HepG2 (cell line): ENCODE measurements around the gene ALDH16A1. TPM values are rescaled to one million over a fixed set of nuclear protein-coding genes. Genes with fewer than 3 reads are reported as not detected.

Experiments
- FOSL1 ChIP-seq: sonication (generic); formaldehyde crosslinking; IDR thresholded peaks from 2 replicates; pipeline ENCODE4 v1.9.0; 2021; ENCODE audit warnings: missing genetic modification reagents, borderline replicate concordance
- KAT7 ChIP-seq: IDR thresholded peaks from 2 replicates; pipeline ENCODE4 v1.6.1; 2018; ENCODE audit warnings: borderline replicate concordance, missing compliant biosample characterization
- PAF1 ChIP-seq: IDR thresholded peaks from 2 replicates; pipeline ENCODE4 v1.6.1; 2016; ENCODE audit warnings: missing genetic modification reagents, missing compliant biosample characterization
- RAD21 ChIP-seq: fragments of 450-650 bp; formaldehyde crosslinking; IDR thresholded peaks from 2 replicates; pipeline ENCODE4 v1.5.0; 2020; ENCODE audit warnings: mild to moderate bottlenecking
- THAP11 ChIP-seq: IDR thresholded peaks from 2 replicates; pipeline ENCODE4 v1.6.1; 2016; ENCODE audit warnings: missing biosample characterization, missing genetic modification reagents
- WIZ ChIP-seq: sonication (generic); formaldehyde crosslinking; IDR thresholded peaks from 2 replicates; pipeline ENCODE4 v1.5.1; 2020; ENCODE audit warnings: mild to moderate bottlenecking, missing genetic modification reagents
- ZFP36 ChIP-seq: fragments of 150-350 bp; IDR thresholded peaks from 2 replicates; pipeline ENCODE4 v1.6.1; 2018; ENCODE audit warnings: borderline replicate concordance, low read length, low read depth; ENCODE audit not compliant: partially characterized antibody
- ZFX ChIP-seq: sonication (generic); formaldehyde crosslinking; IDR thresholded peaks from 2 replicates; pipeline ENCODE4 v1.4.0; 2020; ENCODE audit warnings: mild to moderate bottlenecking, low read depth, missing genetic modification reagents, moderate library complexity
- ZNF232 ChIP-seq: sonication (generic); formaldehyde crosslinking; IDR thresholded peaks from 2 replicates; pipeline ENCODE4 v1.4.0; 2020; ENCODE audit warnings: missing genetic modification reagents, borderline replicate concordance
- ZNF263 ChIP-seq: sonication (generic); formaldehyde crosslinking; IDR thresholded peaks from 2 replicates; pipeline ENCODE4 v1.4.0; 2020; ENCODE audit warnings: missing genetic modification reagents
- ZNF501 ChIP-seq: sonication (generic); formaldehyde crosslinking; IDR thresholded peaks from 2 replicates; pipeline ENCODE4 v1.5.1; 2020; ENCODE audit warnings: mild to moderate bottlenecking, moderate library complexity, missing genetic modification reagents
- polyA plus RNA-seq, 8 experiments: library from polyadenylated mRNA; depleted of rRNA in 3 of 8; stranded (reverse) in 7 of 8; unstranded in 1 of 8; fragments of >200 nt; fragmentation: Illumina TruSeq in 4 of 8; extraction: Trizol in 4 of 8; gene quantifications; 2 replicates each; pipeline versions ENCODE4 v1.2.1 to v1.2.3, GENCODE V29; 2011 to 2016; ENCODE audit warnings: low read depth in 4 of 8, missing spikeins in 1 of 8, mixed read lengths in 1 of 8; ENCODE audit not compliant: insufficient read depth in 1 of 8
- total RNA-seq, 5 experiments: library from RNA; depleted of rRNA; stranded (reverse); fragments of >200 nt; fragmentation: Illumina TruSeq; extraction: Trizol; gene quantifications; 2 replicates each; pipeline ENCODE4 v1.2.3, GENCODE V29; 2016; ENCODE audit warnings: low read depth in 1 of 5
- TF ChIP-seq, protein P1 (sequence below): sonication (generic); formaldehyde crosslinking; IDR thresholded peaks from 2 replicates; pipeline ENCODE4 v1.4.0; 2020; ENCODE audit warnings: mild to moderate bottlenecking, missing genetic modification reagents
- TF ChIP-seq, protein P2 (sequence below): sonication (generic); formaldehyde crosslinking; IDR thresholded peaks from 2 replicates; pipeline ENCODE4 v1.4.0; 2020; ENCODE audit warnings: missing genetic modification reagents
- TF ChIP-seq, protein P3 (sequence below): sonication (generic); formaldehyde crosslinking; IDR thresholded peaks from 2 replicates; pipeline ENCODE4 v1.5.1; 2020; ENCODE audit warnings: mild to moderate bottlenecking, missing genetic modification reagents, moderate library complexity

The ALDH16A1 gene
- total and polyA plus RNA-seq, 2 of the 13 experiments (the other 11 are each of a cell fraction or from before 2014, with no cell fraction given): 8.4 to 34.9 TPM

DNA sequence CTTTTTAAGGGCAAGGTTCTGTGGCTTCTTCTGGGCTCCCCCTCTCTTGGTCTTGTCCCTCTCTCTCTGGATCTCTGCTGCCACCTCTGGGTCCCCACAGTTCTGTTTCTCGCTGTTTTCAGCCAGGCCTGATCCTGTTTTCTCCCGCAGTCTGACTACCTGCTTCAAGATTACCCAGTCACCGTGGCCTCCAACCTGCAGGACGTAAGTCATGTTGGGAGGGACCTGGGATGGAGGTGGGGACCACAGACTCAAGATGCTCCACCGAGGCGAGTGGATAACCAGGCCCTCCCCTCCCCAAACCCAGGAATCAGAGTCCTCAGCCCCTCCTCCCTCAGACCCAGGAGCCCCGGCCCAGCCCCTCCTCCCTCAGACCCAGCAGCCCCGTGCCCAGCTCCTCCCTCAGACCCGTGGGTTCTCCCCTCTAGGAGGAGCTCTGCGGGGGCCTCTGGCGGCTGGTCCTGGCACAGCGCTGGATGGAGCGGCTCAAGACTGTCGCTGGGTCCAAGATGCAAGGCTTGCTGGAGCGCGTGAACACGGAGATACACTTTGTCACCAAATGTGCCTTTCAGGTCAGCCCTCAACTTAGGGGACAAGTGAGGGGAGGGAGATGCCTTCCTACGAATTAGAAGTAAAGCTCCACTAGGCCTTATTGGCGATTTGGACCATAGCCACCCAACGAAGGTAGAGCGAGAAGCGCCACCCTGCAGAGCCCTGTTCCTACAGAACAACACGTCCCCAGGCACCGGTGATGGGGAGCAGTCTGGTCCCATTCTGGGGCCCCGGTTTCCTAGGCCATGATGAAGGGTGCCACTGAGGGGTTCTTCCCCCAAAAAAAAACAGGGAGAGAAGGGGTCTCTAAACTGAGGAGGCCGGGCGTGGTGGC, 23.2 kb downstream of the ALDH16A1 start (continued):
- TF ChIP-seq, protein P1, sequence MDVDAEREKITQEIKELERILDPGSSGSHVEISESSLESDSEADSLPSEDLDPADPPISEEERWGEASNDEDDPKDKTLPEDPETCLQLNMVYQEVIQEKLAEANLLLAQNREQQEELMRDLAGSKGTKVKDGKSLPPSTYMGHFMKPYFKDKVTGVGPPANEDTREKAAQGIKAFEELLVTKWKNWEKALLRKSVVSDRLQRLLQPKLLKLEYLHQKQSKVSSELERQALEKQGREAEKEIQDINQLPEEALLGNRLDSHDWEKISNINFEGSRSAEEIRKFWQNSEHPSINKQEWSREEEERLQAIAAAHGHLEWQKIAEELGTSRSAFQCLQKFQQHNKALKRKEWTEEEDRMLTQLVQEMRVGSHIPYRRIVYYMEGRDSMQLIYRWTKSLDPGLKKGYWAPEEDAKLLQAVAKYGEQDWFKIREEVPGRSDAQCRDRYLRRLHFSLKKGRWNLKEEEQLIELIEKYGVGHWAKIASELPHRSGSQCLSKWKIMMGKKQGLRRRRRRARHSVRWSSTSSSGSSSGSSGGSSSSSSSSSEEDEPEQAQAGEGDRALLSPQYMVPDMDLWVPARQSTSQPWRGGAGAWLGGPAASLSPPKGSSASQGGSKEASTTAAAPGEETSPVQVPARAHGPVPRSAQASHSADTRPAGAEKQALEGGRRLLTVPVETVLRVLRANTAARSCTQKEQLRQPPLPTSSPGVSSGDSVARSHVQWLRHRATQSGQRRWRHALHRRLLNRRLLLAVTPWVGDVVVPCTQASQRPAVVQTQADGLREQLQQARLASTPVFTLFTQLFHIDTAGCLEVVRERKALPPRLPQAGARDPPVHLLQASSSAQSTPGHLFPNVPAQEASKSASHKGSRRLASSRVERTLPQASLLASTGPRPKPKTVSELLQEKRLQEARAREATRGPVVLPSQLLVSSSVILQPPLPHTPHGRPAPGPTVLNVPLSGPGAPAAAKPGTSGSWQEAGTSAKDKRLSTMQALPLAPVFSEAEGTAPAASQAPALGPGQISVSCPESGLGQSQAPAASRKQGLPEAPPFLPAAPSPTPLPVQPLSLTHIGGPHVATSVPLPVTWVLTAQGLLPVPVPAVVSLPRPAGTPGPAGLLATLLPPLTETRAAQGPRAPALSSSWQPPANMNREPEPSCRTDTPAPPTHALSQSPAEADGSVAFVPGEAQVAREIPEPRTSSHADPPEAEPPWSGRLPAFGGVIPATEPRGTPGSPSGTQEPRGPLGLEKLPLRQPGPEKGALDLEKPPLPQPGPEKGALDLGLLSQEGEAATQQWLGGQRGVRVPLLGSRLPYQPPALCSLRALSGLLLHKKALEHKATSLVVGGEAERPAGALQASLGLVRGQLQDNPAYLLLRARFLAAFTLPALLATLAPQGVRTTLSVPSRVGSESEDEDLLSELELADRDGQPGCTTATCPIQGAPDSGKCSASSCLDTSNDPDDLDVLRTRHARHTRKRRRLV (CRISPR knock-in tag): no peak
- no peak for TF ChIP-seq FOSL1 (CRISPR knock-in tag)
- 0 out of 2 replicates have a peak, but pooled peaks have one; percentile 35 for TF ChIP-seq ZNF501 (CRISPR knock-in tag)
- peak; percentile 84 for TF ChIP-seq ZNF263 (CRISPR knock-in tag)
- TF ChIP-seq, protein P2, sequence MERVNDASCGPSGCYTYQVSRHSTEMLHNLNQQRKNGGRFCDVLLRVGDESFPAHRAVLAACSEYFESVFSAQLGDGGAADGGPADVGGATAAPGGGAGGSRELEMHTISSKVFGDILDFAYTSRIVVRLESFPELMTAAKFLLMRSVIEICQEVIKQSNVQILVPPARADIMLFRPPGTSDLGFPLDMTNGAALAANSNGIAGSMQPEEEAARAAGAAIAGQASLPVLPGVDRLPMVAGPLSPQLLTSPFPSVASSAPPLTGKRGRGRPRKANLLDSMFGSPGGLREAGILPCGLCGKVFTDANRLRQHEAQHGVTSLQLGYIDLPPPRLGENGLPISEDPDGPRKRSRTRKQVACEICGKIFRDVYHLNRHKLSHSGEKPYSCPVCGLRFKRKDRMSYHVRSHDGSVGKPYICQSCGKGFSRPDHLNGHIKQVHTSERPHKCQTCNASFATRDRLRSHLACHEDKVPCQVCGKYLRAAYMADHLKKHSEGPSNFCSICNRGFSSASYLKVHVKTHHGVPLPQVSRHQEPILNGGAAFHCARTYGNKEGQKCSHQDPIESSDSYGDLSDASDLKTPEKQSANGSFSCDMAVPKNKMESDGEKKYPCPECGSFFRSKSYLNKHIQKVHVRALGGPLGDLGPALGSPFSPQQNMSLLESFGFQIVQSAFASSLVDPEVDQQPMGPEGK (CRISPR knock-in tag): peak; percentile 31; the same call in 1 of the 2 replicates
- TF ChIP-seq, protein P3, sequence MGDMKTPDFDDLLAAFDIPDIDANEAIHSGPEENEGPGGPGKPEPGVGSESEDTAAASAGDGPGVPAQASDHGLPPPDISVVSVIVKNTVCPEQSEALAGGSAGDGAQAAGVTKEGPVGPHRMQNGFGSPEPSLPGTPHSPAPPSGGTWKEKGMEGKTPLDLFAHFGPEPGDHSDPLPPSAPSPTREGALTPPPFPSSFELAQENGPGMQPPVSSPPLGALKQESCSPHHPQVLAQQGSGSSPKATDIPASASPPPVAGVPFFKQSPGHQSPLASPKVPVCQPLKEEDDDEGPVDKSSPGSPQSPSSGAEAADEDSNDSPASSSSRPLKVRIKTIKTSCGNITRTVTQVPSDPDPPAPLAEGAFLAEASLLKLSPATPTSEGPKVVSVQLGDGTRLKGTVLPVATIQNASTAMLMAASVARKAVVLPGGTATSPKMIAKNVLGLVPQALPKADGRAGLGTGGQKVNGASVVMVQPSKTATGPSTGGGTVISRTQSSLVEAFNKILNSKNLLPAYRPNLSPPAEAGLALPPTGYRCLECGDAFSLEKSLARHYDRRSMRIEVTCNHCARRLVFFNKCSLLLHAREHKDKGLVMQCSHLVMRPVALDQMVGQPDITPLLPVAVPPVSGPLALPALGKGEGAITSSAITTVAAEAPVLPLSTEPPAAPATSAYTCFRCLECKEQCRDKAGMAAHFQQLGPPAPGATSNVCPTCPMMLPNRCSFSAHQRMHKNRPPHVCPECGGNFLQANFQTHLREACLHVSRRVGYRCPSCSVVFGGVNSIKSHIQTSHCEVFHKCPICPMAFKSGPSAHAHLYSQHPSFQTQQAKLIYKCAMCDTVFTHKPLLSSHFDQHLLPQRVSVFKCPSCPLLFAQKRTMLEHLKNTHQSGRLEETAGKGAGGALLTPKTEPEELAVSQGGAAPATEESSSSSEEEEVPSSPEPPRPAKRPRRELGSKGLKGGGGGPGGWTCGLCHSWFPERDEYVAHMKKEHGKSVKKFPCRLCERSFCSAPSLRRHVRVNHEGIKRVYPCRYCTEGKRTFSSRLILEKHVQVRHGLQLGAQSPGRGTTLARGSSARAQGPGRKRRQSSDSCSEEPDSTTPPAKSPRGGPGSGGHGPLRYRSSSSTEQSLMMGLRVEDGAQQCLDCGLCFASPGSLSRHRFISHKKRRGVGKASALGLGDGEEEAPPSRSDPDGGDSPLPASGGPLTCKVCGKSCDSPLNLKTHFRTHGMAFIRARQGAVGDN (CRISPR knock-in tag): peak; percentile 60
- no peak for TF ChIP-seq WIZ
- no peak for TF ChIP-seq KAT7
- no peak for TF ChIP-seq ZNF232
- peak; percentile 40; the same call in 1 of the 2 replicates for TF ChIP-seq THAP11 (CRISPR knock-in tag)
- TF ChIP-seq RAD21 (CRISPR knock-in tag): peak; percentile 36
- no peak for TF ChIP-seq PAF1 (CRISPR knock-in tag)
- TF ChIP-seq ZFP36: peak; percentile 68
- peak; percentile 28; the same call in 1 of the 2 replicates for TF ChIP-seq ZFX (CRISPR knock-in tag)
